PC-9 (cell line): ENCODE results near the gene NT5DC1.

Experiments used
- CTCF ChIP-seq: fragments of 200-600 bp; sonication (generic); conservative IDR thresholded peaks from 2 replicates; pipeline ENCODE4 v1.6.1; 2017; ENCODE audit warnings: mixed run types, antibody characterized with exemption, mild to moderate bottlenecking, moderate library complexity
- EZH2 ChIP-seq: fragments of 200-600 bp; sonication (generic); IDR thresholded peaks from 2 replicates; pipeline ENCODE4 v1.8.0; 2017; ENCODE audit warnings: antibody characterized with exemption, low read depth

GRCh38 chr6:116084284-116084683, 16.4 kb upstream of the NT5DC1 start:
- TF ChIP-seq CTCF (no peak), EZH2 (no peak)
